HG03039 (cell line): ENCODE results near the gene PMEL.
A peak's percentile ranks its signal among the peaks of the same experiment; 100 is the strongest.
"Not testable (repeated sequence)": the region's sequence is repeated elsewhere in the genome, so short reads cannot be mapped to it uniquely, and the experiment has no call there.

ENCODE experiments used
- ATAC-seq: cut with Tn5 transposase; IDR thresholded peaks from one replicate; pipeline ENCODE4 v1.9.1; 2021; ENCODE audit warnings: mild to moderate bottlenecking, moderate library complexity; ENCODE audit not compliant: unreplicated experiment

The PMEL gene

GRCh38 chr12:55965941-55966407 lies at the start of gene PMEL:
PMEL (minus strand) TSS chr12:55966042; CDS start chr12:55966011, 31 bp downstream.
- ATAC-seq, result no peak

- no peak for ATAC-seq
Observed at GRCh38 chr12:56014205-56014604, 48.4 kb upstream of the PMEL start.

GRCh38 chr12:56013482-56013881 lies 47.6 kb upstream of the PMEL start:
- ATAC-seq, result no peak

- no peak for ATAC-seq
Observed at GRCh38 chr12:56011509-56012090, 45.8 kb upstream of the PMEL start.

GRCh38 chr12:56010111-56010570 lies 44.3 kb upstream of the PMEL start:
- no peak for ATAC-seq

GRCh38 chr12:56007564-56008559 lies 42.0 kb upstream of the PMEL start:
- no peak for ATAC-seq

GRCh38 chr12:56004211-56004610 lies 38.4 kb upstream of the PMEL start:
- no peak for ATAC-seq

GRCh38 chr12:56003376-56003775 lies 37.5 kb upstream of the PMEL start:
- not testable (repeated sequence) for ATAC-seq

- no peak for ATAC-seq
Observed at GRCh38 chr12:56001487-56002100, 35.8 kb upstream of the PMEL start.

- not testable (repeated sequence) for ATAC-seq
Observed at GRCh38 chr12:55999999-56000540, 34.2 kb upstream of the PMEL start.

- not testable (repeated sequence) for ATAC-seq
Observed at GRCh38 chr12:55999522-55999921, 33.7 kb upstream of the PMEL start.

GRCh38 chr12:55997535-55997859 lies 31.7 kb upstream of the PMEL start:
- ATAC-seq, result no peak

GRCh38 chr12:55996715-55997534 lies 31.1 kb upstream of the PMEL start, which contains the start of gene SUOX:
SUOX (plus strand) TSS chr12:55997276; CDS start chr12:56002222, 4,946 bp downstream.
- ATAC-seq, result peak; percentile 98

- ATAC-seq, result no peak
Observed at GRCh38 chr12:55996201-55996714, 30.4 kb upstream of the PMEL start.

GRCh38 chr12:55995366-55995765 lies 29.5 kb upstream of the PMEL start:
- no peak for ATAC-seq

GRCh38 chr12:55993230-55993853 lies 27.5 kb upstream of the PMEL start:
- ATAC-seq, result no peak

- ATAC-seq, result no peak
Observed at GRCh38 chr12:55991110-55991509, 25.3 kb upstream of the PMEL start.

GRCh38 chr12:55985976-55986375 lies 20.1 kb upstream of the PMEL start:
- not testable (repeated sequence) for ATAC-seq

GRCh38 chr12:55985341-55985740 lies 19.5 kb upstream of the PMEL start:
- no peak for ATAC-seq

GRCh38 chr12:55984861-55985260 lies 19.0 kb upstream of the PMEL start:
- ATAC-seq, result no peak
